PC-9 (cell line): ENCODE data around the gene TNFRSF1A.

Source experiments
- EZH2 ChIP-seq: fragments of 200-600 bp; sonication (generic); IDR thresholded peaks from 2 replicates; pipeline ENCODE4 v1.8.0; 2017; ENCODE audit warnings: antibody characterized with exemption, low read depth
- TF ChIP-seq, protein P1 (sequence below): fragments of 200-600 bp; sonication (generic); conservative IDR thresholded peaks from 2 replicates; pipeline ENCODE4 v1.6.1; 2017; ENCODE audit warnings: mixed run types, antibody characterized with exemption, mild to moderate bottlenecking, moderate library complexity

DNA sequence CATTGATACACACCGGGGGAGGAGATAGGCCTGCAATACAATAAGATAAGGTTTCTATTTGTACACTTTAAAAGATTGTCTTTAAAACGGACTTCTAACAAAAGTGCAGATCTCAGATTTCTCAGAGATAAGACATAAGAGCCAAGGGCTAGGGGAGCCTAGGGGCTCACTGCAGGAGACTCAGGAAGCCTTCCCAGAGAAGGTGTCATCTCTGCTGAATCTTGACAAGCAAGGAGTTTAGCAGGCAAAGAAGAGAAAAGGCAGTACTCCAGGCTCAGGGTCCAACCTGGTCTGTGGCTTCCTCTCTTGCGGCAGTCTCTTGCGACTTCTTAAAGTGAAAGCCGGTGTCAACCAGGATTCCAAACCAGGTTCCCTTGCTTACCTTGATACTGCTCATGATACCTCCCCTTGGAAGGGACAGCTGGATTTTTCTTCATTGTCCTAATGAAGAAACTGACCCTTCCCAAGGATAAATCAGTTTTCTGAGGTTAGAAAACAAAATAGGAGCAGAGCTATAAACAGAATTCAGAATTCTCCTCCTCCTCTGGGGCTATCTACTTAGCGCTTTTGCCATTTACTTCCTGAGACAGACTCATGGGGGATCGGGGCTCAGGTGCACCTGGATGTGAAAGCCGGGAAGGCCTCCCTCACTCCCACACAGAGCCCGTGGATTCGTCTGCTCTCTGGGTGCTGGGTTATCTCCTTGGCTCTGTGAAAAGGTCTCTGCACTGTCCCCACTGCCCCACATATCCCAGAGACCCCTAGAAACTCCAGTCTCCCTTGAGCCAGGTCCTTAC lies 35.2 kb upstream of the TNFRSF1A start:
- TF ChIP-seq, protein P1, sequence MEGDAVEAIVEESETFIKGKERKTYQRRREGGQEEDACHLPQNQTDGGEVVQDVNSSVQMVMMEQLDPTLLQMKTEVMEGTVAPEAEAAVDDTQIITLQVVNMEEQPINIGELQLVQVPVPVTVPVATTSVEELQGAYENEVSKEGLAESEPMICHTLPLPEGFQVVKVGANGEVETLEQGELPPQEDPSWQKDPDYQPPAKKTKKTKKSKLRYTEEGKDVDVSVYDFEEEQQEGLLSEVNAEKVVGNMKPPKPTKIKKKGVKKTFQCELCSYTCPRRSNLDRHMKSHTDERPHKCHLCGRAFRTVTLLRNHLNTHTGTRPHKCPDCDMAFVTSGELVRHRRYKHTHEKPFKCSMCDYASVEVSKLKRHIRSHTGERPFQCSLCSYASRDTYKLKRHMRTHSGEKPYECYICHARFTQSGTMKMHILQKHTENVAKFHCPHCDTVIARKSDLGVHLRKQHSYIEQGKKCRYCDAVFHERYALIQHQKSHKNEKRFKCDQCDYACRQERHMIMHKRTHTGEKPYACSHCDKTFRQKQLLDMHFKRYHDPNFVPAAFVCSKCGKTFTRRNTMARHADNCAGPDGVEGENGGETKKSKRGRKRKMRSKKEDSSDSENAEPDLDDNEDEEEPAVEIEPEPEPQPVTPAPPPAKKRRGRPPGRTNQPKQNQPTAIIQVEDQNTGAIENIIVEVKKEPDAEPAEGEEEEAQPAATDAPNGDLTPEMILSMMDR, result no peak
- TF ChIP-seq EZH2, result no peak
